GM12874 (cell line): ENCODE measurements around the gene NR1H2.

Experiments
- CTCF ChIP-seq: IDR thresholded peaks from 2 replicates; pipeline ENCODE4 v1.5.1; 2011; ENCODE audit warnings: low read depth, mild to moderate bottlenecking, control low read depth, low read length, moderate library complexity; ENCODE audit not compliant: insufficient read depth

Gene NR1H2

GRCh38 chr19:50420808-50421207 is 44.6 kb downstream of the NR1H2 start:
- no peak for TF ChIP-seq CTCF

DNA sequence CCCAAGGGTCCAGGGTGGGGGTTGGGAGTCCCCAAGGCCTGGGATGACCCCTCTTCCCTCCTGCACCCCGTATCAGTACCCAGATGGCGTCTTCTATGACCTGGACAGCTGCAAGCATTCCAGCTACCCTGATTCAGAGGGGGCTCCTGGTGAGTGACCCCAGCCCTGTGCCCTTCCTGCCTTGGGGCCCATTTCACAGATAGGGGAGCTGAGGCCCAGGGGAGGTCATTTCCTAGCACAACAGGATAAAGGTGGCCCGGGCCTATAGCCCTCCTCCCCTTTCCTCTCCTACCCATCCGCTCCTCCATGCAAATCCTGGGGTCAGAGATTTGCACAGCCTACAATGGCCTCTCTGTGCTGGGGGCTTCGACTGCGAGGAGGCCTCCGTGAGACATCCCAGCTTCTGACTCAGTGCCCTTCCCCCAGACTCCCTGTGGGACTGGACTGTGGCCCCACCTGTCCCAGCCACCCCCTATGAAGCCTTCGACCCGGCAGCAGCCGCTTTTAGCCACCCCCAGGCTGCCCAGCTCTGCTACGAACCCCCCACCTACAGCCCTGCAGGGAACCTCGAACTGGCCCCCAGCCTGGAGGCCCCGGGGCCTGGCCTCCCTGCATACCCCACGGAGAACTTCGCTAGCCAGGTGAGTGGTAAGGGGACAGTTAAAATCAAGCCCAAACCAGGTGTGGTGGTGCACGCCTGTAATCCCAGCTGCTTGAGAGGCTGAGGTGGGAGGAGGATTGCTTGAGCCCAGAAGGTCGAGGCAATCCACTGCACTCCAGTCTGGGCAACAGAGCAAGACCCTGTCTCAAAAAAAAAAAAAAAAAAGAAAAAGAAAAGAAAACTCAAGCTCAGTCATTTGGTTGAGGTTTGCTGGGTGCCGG is 46.4 kb downstream of the NR1H2 start:
- no peak for TF ChIP-seq CTCF

GRCh38 chr19:50423279-50424113 is 47.2 kb downstream of the NR1H2 start:
- TF ChIP-seq CTCF, result no peak

GRCh38 chr19:50425581-50425980 is 49.3 kb downstream of the NR1H2 start:
- TF ChIP-seq CTCF, result no peak

GRCh38 chr19:50427318-50427925 is 51.2 kb downstream of the NR1H2 start:
- no peak for TF ChIP-seq CTCF

DNA sequence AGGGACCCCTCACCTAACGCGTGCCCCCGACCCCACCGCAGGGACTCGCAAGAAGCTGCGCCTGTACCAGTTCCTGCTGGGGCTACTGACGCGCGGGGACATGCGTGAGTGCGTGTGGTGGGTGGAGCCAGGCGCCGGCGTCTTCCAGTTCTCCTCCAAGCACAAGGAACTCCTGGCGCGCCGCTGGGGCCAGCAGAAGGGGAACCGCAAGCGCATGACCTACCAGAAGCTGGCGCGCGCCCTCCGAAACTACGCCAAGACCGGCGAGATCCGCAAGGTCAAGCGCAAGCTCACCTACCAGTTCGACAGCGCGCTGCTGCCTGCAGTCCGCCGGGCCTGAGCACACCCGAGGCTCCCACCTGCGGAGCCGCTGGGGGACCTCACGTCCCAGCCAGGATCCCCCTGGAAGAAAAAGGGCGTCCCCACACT is 51.8 kb downstream of the NR1H2 start:
- TF ChIP-seq CTCF, result no peak
